Measurements from ENCODE around the gene RBMX.

DNA sequence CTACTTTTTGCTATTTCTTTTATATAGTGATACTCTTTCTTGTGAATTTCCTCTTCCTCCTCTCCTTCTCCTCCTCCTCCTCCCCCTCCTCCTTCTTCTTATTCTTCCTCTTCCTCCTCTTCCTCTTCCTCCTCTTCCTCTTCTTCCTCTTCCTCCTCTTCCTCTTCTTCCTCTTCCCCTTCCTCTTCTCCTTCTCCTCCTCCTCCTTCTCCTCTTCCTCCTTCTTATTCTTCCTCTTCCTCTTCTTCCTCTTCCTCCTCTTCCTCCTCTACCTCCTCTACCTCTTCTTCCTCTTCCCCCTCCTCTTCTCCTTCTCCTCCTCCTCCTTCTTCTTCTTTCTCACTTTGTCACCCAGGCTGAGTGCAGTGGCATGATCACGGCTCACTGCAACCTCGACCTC lies 36.3 kb upstream of the RBMX start:
- TF ChIP-seq EZH2 (optimal IDR thresholded peaks at IDR 0.05; ENCODE audit: low read depth, low read length) (no peak), CTCF (IDR thresholded peaks at IDR 0.05; ENCODE audit: low read length) (no peak)
